OCI-LY1 (cell line): ENCODE measurements around the gene UTP11.

Experiments
- H2AFZ ChIP-seq: fragments of 200-600 bp; sonication (generic), shearing (Covaris generic); 2 replicates; pipeline ENCODE4 v1.6.0; 2014; ENCODE audit warnings: antibody characterized with exemption, mild to moderate bottlenecking, low read length
- H3F3A ChIP-seq: fragments of 200-600 bp; sonication (generic), shearing (Covaris generic); 2 replicates; pipeline ENCODE4 v1.6.0; 2014; ENCODE audit warnings: mild to moderate bottlenecking, antibody characterized with exemption, low read length, moderate library complexity; ENCODE audit not compliant: insufficient read depth
- H3K27ac ChIP-seq: fragments of 200-600 bp; sonication (generic); 2 replicates; pipeline ENCODE4 v1.5.1; 2014; ENCODE audit warnings: low read length, mixed run types, mild to moderate bottlenecking, low read depth; ENCODE audit not compliant: poor library complexity, severe bottlenecking
- H3K27me3 ChIP-seq: fragments of 200-600 bp; sonication (generic); 2 replicates; pipeline ENCODE4 v1.6.0; 2014; ENCODE audit warnings: antibody characterized with exemption, mild to moderate bottlenecking, low read length, moderate library complexity; ENCODE audit not compliant: insufficient read depth
- H3K36me3 ChIP-seq: fragments of 200-600 bp; sonication (generic); 2 replicates; pipeline ENCODE4 v1.6.1; 2014; ENCODE audit warnings: mild to moderate bottlenecking, antibody characterized with exemption, low read length, moderate library complexity, mixed read lengths; ENCODE audit not compliant: insufficient read depth
- H3K4me1 ChIP-seq: fragments of 200-600 bp; sonication (generic); 2 replicates; pipeline ENCODE4 v1.5.1; 2014; ENCODE audit warnings: mild to moderate bottlenecking, low read length, moderate library complexity; ENCODE audit not compliant: insufficient read depth, severe bottlenecking
- H3K4me2 ChIP-seq: fragments of 200-600 bp; sonication (generic), shearing (Covaris generic); 2 replicates; pipeline ENCODE4 v1.6.1; 2014; ENCODE audit warnings: low read length
- H3K4me3 ChIP-seq: fragments of 200-600 bp; sonication (generic); 2 replicates; pipeline ENCODE4 v1.5.1; 2014; ENCODE audit warnings: low read length, low read depth, mild to moderate bottlenecking, mixed read lengths; ENCODE audit not compliant: poor library complexity, severe bottlenecking
- H3K79me2 ChIP-seq: fragments of 200-600 bp; shearing (Covaris generic); 2 replicates; pipeline ENCODE4 v1.6.1; 2016; ENCODE audit warnings: mixed run types, low read length, mixed read lengths; ENCODE audit not compliant: insufficient read depth
- H3K9ac ChIP-seq: fragments of 200-600 bp; sonication (generic), shearing (Covaris generic); 2 replicates; pipeline ENCODE4 v1.6.1; 2014; ENCODE audit warnings: mild to moderate bottlenecking, low read length, mixed read lengths
- H3K9me2 ChIP-seq: fragments of 200-600 bp; sonication (generic), shearing (Covaris generic); 2 replicates; pipeline ENCODE4 v1.6.1; 2014; ENCODE audit warnings: low read depth, mild to moderate bottlenecking, low read length, mixed read lengths
- H3K9me3 ChIP-seq: fragments of 200-600 bp; shearing (Covaris generic); 2 replicates; pipeline ENCODE4 v1.6.1; 2014; ENCODE audit warnings: low read length, mixed read lengths
- H4K20me1 ChIP-seq: fragments of 200-600 bp; sonication (generic), shearing (Covaris generic); 2 replicates; pipeline ENCODE4 v1.6.0; 2016; ENCODE audit warnings: mild to moderate bottlenecking, low read length; ENCODE audit not compliant: insufficient read depth
- EZH2 ChIP-seq: fragments of 200-600 bp; sonication (generic), shearing (Covaris generic); IDR thresholded peaks from 2 replicates; pipeline ENCODE4 v1.8.0; 2017; ENCODE audit warnings: borderline replicate concordance, mixed run types, mild to moderate bottlenecking, antibody characterized with exemption, low read length, moderate library complexity, mixed read lengths
- TF ChIP-seq, protein P1 (sequence below): fragments of 200-600 bp; sonication (generic), shearing (Covaris generic); IDR thresholded peaks from 2 replicates; pipeline ENCODE4 v1.5.1; 2017; ENCODE audit warnings: mild to moderate bottlenecking, antibody characterized with exemption, low read length, moderate library complexity, mixed read lengths

Gene UTP11

DNA sequence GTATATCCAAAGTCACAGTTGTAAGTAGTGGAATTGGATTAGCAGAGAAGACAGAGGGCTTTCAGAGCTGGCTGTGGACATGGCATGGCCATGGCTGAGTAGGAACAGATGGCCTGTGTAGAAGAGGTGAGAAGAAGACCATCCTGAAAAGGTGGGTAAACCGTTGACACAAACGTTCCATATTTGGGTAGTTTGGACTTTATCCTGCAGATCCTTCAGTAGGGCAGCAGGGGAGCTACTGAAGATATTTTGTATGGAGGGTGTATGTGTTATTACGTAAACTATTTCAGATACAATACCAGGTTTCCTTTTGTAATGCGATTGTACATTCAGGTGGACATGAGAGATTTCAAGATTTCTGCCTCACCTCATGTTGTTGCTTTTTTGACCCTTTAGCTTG, 1.6 kb downstream of the UTP11 start:
- Histone ChIP-seq H3K36me3 (peaks cover 44% of the 10 kb centered on the region), H3K9ac (peak overlapping the region; percentile 87; the same call in 1 of the 2 replicates), H3K27ac (no peak overlapping the region)

DNA sequence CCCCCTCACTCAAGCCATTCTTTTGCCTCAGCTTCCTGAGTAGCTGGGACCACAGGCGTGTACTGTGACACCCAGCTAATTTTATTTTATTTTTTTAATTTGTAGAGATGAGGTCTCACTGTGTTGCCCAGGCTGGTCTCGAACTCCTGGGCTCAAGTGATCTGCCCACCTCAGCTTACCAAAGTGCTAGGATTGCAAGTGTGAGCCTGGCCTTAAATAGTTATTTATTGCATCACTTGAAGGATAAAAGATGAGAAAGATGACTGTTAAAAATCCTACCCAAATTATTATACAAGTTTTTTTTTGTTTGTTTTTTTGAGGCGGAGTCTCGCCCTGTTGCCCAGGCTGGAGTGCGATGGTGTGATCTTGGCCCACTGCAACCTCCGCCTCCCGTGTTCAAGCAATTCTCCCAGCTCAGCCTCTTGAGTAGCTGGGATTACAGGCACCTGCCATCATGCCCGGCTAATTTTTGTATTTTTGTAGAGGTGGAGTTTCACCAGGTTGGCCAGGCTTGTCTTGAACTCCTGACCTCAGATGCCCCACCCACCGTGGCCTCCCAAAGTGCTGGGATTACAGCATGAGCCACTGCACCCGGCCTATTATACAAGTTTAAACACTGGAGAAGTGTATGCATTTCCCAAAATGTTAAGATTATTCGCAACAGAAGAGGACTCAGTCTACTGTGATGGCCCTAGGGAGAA, 2.3 kb downstream of the UTP11 start:
- Histone ChIP-seq H3K79me2 (peaks cover 25% of the 10 kb centered on the region), H3K4me1 (peaks cover 17% of the 10 kb centered on the region), H3K9ac (no peak overlapping the region), H3K27me3 (no peaks in the 10 kb centered on the region), H3F3A (no peaks in the 10 kb centered on the region), H3K4me3 (no peak overlapping the region), H3K9me3 (no peaks in the 10 kb centered on the region), H4K20me1 (no peaks in the 10 kb centered on the region), H3K9me2 (no peaks in the 10 kb centered on the region), H3K36me3 (peaks cover 50% of the 10 kb centered on the region), H3K4me2 (0 out of 2 replicates have a peak overlapping the region, but pooled peaks have one; percentile 89), H2AFZ (no peak overlapping the region), H3K27ac (no peak overlapping the region)
- TF ChIP-seq EZH2, result no peak
- TF ChIP-seq, protein P1, sequence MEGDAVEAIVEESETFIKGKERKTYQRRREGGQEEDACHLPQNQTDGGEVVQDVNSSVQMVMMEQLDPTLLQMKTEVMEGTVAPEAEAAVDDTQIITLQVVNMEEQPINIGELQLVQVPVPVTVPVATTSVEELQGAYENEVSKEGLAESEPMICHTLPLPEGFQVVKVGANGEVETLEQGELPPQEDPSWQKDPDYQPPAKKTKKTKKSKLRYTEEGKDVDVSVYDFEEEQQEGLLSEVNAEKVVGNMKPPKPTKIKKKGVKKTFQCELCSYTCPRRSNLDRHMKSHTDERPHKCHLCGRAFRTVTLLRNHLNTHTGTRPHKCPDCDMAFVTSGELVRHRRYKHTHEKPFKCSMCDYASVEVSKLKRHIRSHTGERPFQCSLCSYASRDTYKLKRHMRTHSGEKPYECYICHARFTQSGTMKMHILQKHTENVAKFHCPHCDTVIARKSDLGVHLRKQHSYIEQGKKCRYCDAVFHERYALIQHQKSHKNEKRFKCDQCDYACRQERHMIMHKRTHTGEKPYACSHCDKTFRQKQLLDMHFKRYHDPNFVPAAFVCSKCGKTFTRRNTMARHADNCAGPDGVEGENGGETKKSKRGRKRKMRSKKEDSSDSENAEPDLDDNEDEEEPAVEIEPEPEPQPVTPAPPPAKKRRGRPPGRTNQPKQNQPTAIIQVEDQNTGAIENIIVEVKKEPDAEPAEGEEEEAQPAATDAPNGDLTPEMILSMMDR, result no peak

More for the DNA sequence above, 1.6 kb downstream of the UTP11 start:
- TF ChIP-seq, protein P1, result no peak
- no peak for TF ChIP-seq EZH2
- H3K9me3 ChIP-seq, result no peaks in the 10 kb centered on the region
- no peak overlapping the region for H2AFZ ChIP-seq
- H3K4me2 ChIP-seq, result peak overlapping the region; percentile 89
- H3K4me3 ChIP-seq, result peak overlapping the region; percentile 91
- H4K20me1 ChIP-seq, result no peaks in the 10 kb centered on the region
- peaks cover 17% of the 10 kb centered on the region for H3K4me1 ChIP-seq
- H3K9me2 ChIP-seq, result no peaks in the 10 kb centered on the region
- peaks cover 25% of the 10 kb centered on the region for H3K79me2 ChIP-seq
- H3F3A ChIP-seq, result no peaks in the 10 kb centered on the region
- no peaks in the 10 kb centered on the region for H3K27me3 ChIP-seq

DNA sequence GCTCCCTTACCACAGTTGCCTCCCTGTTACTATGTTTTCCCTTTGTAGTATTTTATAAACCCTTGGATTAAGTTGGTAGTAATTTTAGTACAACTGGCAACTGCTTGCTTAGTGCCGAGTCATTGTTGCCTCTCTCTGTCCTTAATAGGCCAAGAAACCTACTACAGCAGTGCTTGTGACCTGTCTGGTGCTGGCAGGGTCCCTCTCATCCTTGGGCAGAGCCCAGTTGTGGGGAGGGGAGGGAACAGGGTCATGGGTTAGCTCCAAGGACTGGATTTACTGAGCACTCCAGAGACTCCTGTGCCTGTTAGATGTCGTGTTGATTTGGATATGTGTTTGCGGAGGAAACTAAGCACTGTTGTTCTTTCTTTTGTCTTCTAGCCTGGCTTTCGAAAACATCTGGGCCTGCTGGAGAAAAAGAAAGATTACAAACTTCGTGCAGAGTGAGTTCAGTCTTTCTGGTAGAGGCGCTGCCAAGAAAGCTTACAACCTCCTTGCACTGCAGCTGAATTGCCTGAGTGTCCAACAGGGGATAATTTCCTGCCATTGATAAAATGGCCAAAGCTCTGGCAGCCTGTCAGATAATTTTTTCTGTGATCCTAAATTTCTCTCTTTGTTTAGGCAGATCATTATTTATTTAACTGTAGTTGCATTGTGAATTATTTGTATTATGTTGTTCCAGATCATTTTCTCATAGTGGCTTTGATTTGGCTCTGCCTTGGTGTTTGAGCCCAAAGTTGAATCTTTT, 3.6 kb downstream of the UTP11 start:
- no peak overlapping the region for H3K4me2 ChIP-seq
- H2AFZ ChIP-seq, result no peak overlapping the region
- peaks cover 17% of the 10 kb centered on the region for H3K4me1 ChIP-seq
- H4K20me1 ChIP-seq, result no peaks in the 10 kb centered on the region
- no peaks in the 10 kb centered on the region for H3K9me3 ChIP-seq
- peaks cover 25% of the 10 kb centered on the region for H3K79me2 ChIP-seq
- no peak overlapping the region for H3K9ac ChIP-seq
- TF ChIP-seq, protein P1, result no peak
- TF ChIP-seq EZH2, result no peak
- no peak overlapping the region for H3K4me3 ChIP-seq
- H3K36me3 ChIP-seq, result peaks cover 62% of the 10 kb centered on the region
- H3K9me2 ChIP-seq, result no peaks in the 10 kb centered on the region
- H3K27me3 ChIP-seq, result no peaks in the 10 kb centered on the region
- H3F3A ChIP-seq, result no peaks in the 10 kb centered on the region
- no peak overlapping the region for H3K27ac ChIP-seq
